ENCODE results near the gene PTPRN2. TPM values are rescaled to one million over a fixed set of nuclear protein-coding genes. Genes with fewer than 3 reads are reported as not detected.

PTPRN2 gene
- total and polyA plus RNA-seq, 9 of the 15 experiments (the other 6 are each of a cell fraction or from before 2014, with no cell fraction given) = not detected

DNA sequence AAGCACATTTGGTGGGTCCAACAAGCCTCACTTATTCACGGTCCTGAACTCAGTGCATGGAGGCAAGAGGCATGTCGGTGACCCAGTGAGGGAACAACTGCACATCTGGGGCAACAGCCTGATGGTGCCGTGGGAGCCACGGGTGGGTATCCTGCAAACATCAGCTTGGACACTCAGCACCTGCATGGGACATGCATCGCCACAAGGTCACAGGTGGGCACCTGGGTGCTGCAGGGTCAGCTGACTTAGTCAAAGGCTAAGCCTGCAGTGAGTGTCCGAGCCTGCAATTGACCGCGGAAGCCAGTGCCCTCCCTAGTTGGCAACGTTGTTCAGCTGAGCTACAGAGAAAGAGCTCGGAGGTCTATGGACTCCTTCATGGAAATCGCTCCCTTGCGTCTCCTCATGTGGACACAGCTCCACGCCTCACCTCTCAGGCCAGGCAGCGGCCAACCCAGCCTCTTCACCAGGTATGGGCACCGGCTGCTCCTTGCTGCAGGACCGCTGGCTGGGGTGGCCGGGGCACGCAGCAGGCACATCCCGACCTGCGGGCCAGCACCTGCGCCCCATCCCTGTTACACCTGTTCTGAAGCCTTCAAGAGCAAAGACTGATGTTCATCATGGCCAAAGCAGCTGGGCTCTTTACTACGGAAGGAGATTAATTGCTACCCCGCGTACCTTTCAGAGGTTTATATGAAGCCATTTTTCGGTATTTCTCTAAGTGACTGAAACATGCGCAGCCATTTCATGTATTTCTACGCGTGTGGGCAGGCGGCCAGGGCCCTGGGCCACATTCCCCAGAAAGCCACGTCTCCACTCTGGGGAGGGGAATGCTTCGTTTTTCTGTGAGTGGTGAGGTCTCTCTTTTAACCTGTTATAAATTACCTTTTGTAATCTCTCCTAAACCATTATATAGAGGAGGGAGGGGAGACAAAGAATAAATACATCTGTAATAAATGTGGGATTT lies 870.1 kb downstream of the PTPRN2 start:
- Histone ChIP-seq H3K79me2 (ENCODE audit: control insufficient read depth, insufficient read depth, low read length) (no peaks in the 10 kb centered on the region), H2AFZ (ENCODE audit: low read depth, low read length) (no peak overlapping the region), H3K4me3 (no peak overlapping the region), H3K27me3 (ENCODE audit: control insufficient read depth in 2 of 2, insufficient read depth in 2 of 2, low read length in 2 of 2) (peaks cover 83 to 96% of the 10 kb centered on the region in 2 experiments), H4K20me1 (replicated peaks; ENCODE audit: control insufficient read depth, insufficient read depth, low read length) (no peaks in the 10 kb centered on the region; the same call in 1 of the 2 replicates), H3K9me1 (ENCODE audit: control insufficient read depth, insufficient read depth, low read length) (no peaks in the 10 kb centered on the region), H3K9me3 (replicated peaks; ENCODE audit: control insufficient read depth, insufficient read depth, low read depth, low read length) (no peaks in the 10 kb centered on the region), H3K4me1 (replicated peaks in 1 of 2; ENCODE audit: control insufficient read depth in 2 of 2, insufficient read depth in 2 of 2, low read length in 2 of 2) (peaks cover 0 to 5% of the 10 kb centered on the region in 2 experiments; a peak in 2 of 5 replicates), H3K9ac (ENCODE audit: insufficient read depth in 1 of 2, low read depth in 2 of 2, low read length in 2 of 2) (no peak overlapping the region), H3K36me3 (ENCODE audit: control insufficient read depth, insufficient read depth, low read length) (no peaks in the 10 kb centered on the region), H3K4me2 (ENCODE audit: insufficient read depth, low read length) (no peak overlapping the region), H3K27ac (ENCODE audit: extremely low read depth, low read depth, low read length) (no peak overlapping the region)
- in situ Hi-C loops (cut with MboI) = no loop called here
- FAIRE-seq = no peak
- no peak for TF ChIP-seq SRSF3 (IDR thresholded peaks at IDR 0.05; ENCODE audit: insufficient read depth, low read length)
- no peak for TF ChIP-seq CSDE1 (IDR thresholded peaks at IDR 0.05)
- intact Hi-C loops (cut with micrococcal nuclease) = no loop called here
- BruUV-seq (replicated peaks) = no TSS peak
- WGBS (ENCODE audit: insufficient coverage, low coverage, missing lambda C conversion rate) = under 1% methylated on average over 31 of the region's 31 CpGs
- CTCF ChIA-PET (ENCODE audit: low intra/inter-chr PET ratio) = no interaction called here
- no peak for ATAC-seq
- no peak for DNase-seq (ENCODE audit: extremely low read depth in 1 of 4, low spot score in 3 of 4)
- POLR2A ChIA-PET = interaction anchor here (0.7 kb wide), 1 partner anchor 97 kb away, joined by 3 read pairs; no protein-coding TSS in a partner anchor

DNA sequence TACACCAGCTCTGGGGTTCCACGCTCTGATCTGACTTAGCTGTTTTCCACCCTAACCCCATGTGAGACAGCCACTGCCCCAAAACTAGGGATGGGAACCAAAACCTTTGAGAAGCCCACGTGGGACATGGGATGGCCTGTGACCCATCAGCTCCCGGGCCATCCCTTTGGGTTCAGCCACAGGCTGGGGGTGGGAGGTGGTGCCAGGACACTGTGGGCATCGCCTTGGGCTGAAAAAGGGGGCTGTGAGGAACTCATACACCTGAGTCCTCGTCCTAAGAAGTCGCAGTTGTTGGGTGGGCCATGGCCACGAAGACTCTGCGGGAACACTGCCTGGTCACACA lies 871.7 kb downstream of the PTPRN2 start:
- no peak overlapping the region for H3K4me3 ChIP-seq
- no peaks in the 10 kb centered on the region; the same call in 1 of the 2 replicates for H4K20me1 ChIP-seq (replicated peaks; ENCODE audit: control insufficient read depth, insufficient read depth, low read length)
- in situ Hi-C loops (cut with MboI) (no loop called here), intact Hi-C loops (cut with micrococcal nuclease) (no loop called here)
- ChIA-PET CTCF (ENCODE audit: low intra/inter-chr PET ratio) (no interaction called here), POLR2A (no interaction called here)
- no peaks in the 10 kb centered on the region for H3K9me3 ChIP-seq (replicated peaks; ENCODE audit: control insufficient read depth, insufficient read depth, low read depth, low read length)
- TF ChIP-seq CCAR2 (IDR thresholded peaks at IDR 0.05; ENCODE audit: low read depth, low read length) = no peak
- TF ChIP-seq SLC30A9 (CRISPR knock-in tag; IDR thresholded peaks at IDR 0.05) = no peak
- no peak for TF ChIP-seq SMARCB1 (IDR thresholded peaks at IDR 0.05; ENCODE audit: insufficient read length, low read depth)
- no peak for TF ChIP-seq ZNF695 (CRISPR knock-in tag; IDR thresholded peaks at IDR 0.05)
- no peak for TF ChIP-seq YBX1 (IDR thresholded peaks at IDR 0.05)
- ATAC-seq (no peak), DNase-seq (ENCODE audit: extremely low read depth in 1 of 4, low spot score in 3 of 4) (no peak), FAIRE-seq (no peak)
- H3K9me1 ChIP-seq (ENCODE audit: control insufficient read depth, insufficient read depth, low read length) = no peaks in the 10 kb centered on the region
- no peak overlapping the region for H2AFZ ChIP-seq (ENCODE audit: low read depth, low read length)
- peaks cover 0 to 4% of the 10 kb centered on the region in 2 experiments; a peak in 2 of 5 replicates for H3K4me1 ChIP-seq (replicated peaks in 1 of 2; ENCODE audit: control insufficient read depth in 2 of 2, insufficient read depth in 2 of 2, low read length in 2 of 2)
- H3K9ac ChIP-seq (ENCODE audit: insufficient read depth in 1 of 2, low read depth in 2 of 2, low read length in 2 of 2) = no peak overlapping the region
- no peak overlapping the region for H3K4me2 ChIP-seq (ENCODE audit: insufficient read depth, low read length)
- no TSS peak for BruUV-seq (replicated peaks)
- no peaks in the 10 kb centered on the region for H3K79me2 ChIP-seq (ENCODE audit: control insufficient read depth, insufficient read depth, low read length)
- H3K27me3 ChIP-seq (ENCODE audit: control insufficient read depth in 2 of 2, insufficient read depth in 2 of 2, low read length in 2 of 2) = peaks cover 69 to 84% of the 10 kb centered on the region in 2 experiments
- H3K27ac ChIP-seq (ENCODE audit: extremely low read depth, low read depth, low read length) = no peak overlapping the region
- H3K36me3 ChIP-seq (ENCODE audit: control insufficient read depth, insufficient read depth, low read length) = no peaks in the 10 kb centered on the region
- WGBS (ENCODE audit: insufficient coverage, low coverage, missing lambda C conversion rate) = 3% methylated on average over 8 of the region's 8 CpGs
